ENCODE measurements around the gene OR51G2. TPM values are rescaled to one million over a fixed set of nuclear protein-coding genes. Genes with fewer than 3 reads are reported as not detected.

Gene OR51G2
- polyA plus RNA-seq, 1 donor (not counting 4 experiments of a cell fraction or from before 2014, with no cell fraction given) = not detected

GRCh38 chr11:4882543-4882942 lies 36.6 kb downstream of the OR51G2 start:
- Histone ChIP-seq H3K9ac (ENCODE audit: control insufficient read depth, extremely low read depth, insufficient read depth, low read length) (no peak overlapping the region), H3K4me1 (ENCODE audit: control insufficient read depth, extremely low read depth, insufficient read depth, low read length) (no peaks in the 10 kb centered on the region), H2AFZ (ENCODE audit: control insufficient read depth, low read length) (no peak overlapping the region), H3K4me2 (ENCODE audit: control insufficient read depth, extremely low read depth, insufficient read depth, low read depth, low read length) (no peak overlapping the region), H3K27ac (ENCODE audit: control insufficient read depth, insufficient read depth, low read length) (no peak overlapping the region), H4K20me1 (ENCODE audit: control insufficient read depth, extremely low read depth, insufficient read depth, low read length) (no peaks in the 10 kb centered on the region), H3K79me2 (ENCODE audit: control insufficient read depth, insufficient read depth, low read length) (no peaks in the 10 kb centered on the region), H3K4me3 (ENCODE audit: control insufficient read depth in 2 of 3, extremely low read depth in 1 of 3, insufficient read depth in 2 of 3, low read depth in 1 of 3, low read length in 3 of 3) (no peak overlapping the region), H3K27me3 (ENCODE audit: control insufficient read depth, extremely low read depth, insufficient read depth, low read length) (no peaks in the 10 kb centered on the region), H3K9me3 (ENCODE audit: control insufficient read depth, low read depth, low read length) (no peaks in the 10 kb centered on the region), H3K9me1 (ENCODE audit: control insufficient read depth, extremely low read depth, insufficient read depth, low read length) (no peaks in the 10 kb centered on the region), H3K36me3 (ENCODE audit: control insufficient read depth in 2 of 2, extremely low read depth in 1 of 2, insufficient read depth in 2 of 2, low read length in 2 of 2) (no peaks in the 10 kb centered on the region)
- no peak for DNase-seq (ENCODE audit: low read depth, low spot score)
- no peak for TF ChIP-seq CTCF (optimal IDR thresholded peaks at IDR 0.05 in 1 of 3, IDR thresholded peaks at IDR 0.05 in 1 of 3, conservative IDR thresholded peaks at IDR 0.05 in 1 of 3; ENCODE audit: extremely low read depth in 1 of 3, insufficient read depth in 2 of 3, low read length in 3 of 3)
- TF ChIP-seq EZH2 (IDR thresholded peaks at IDR 0.05; ENCODE audit: low read length) = no peak
- dilution Hi-C loops (cut with MboI; ENCODE audit: extremely low pct_ligation_motif_present, low sequenced_read_pairs) = no loop called here
- no peak for FAIRE-seq

- FAIRE-seq = no peak
- TF ChIP-seq EZH2 (IDR thresholded peaks at IDR 0.05; ENCODE audit: low read length) = no peak
- TF ChIP-seq CTCF (optimal IDR thresholded peaks at IDR 0.05 in 1 of 3, IDR thresholded peaks at IDR 0.05 in 1 of 3, conservative IDR thresholded peaks at IDR 0.05 in 1 of 3; ENCODE audit: extremely low read depth in 1 of 3, insufficient read depth in 2 of 3, low read length in 3 of 3) = no peak
Observed at GRCh38 chr11:4881860-4882500, 37.2 kb downstream of the OR51G2 start, which contains the start of gene OR51T1. OR51T1 (plus strand) TSS chr11:4881900; CDS start chr11:4881900, 0 bp downstream.

More at GRCh38 chr11:4881860-4882500, 37.2 kb downstream of the OR51G2 start, which contains the start of gene OR51T1:
- H3K9me3 ChIP-seq (ENCODE audit: control insufficient read depth, low read depth, low read length) = no peaks in the 10 kb centered on the region
- no peak within 1 kb of the TSS for H3K4me3 ChIP-seq (ENCODE audit: control insufficient read depth in 2 of 3, extremely low read depth in 1 of 3, insufficient read depth in 2 of 3, low read depth in 1 of 3, low read length in 3 of 3)
- no peak within 1 kb of the TSS for H3K27ac ChIP-seq (ENCODE audit: control insufficient read depth, insufficient read depth, low read length)
- dilution Hi-C loops (cut with MboI; ENCODE audit: extremely low pct_ligation_motif_present, low sequenced_read_pairs) = no loop called here
- H3K4me2 ChIP-seq (ENCODE audit: control insufficient read depth, extremely low read depth, insufficient read depth, low read depth, low read length) = no peak within 1 kb of the TSS
- H2AFZ ChIP-seq (ENCODE audit: control insufficient read depth, low read length) = no peak within 1 kb of the TSS
- no peaks in the 10 kb centered on the region for H3K79me2 ChIP-seq (ENCODE audit: control insufficient read depth, insufficient read depth, low read length)
- H3K4me1 ChIP-seq (ENCODE audit: control insufficient read depth, extremely low read depth, insufficient read depth, low read length) = no peaks in the 10 kb centered on the region
- H4K20me1 ChIP-seq (ENCODE audit: control insufficient read depth, extremely low read depth, insufficient read depth, low read length) = no peaks in the 10 kb centered on the region
- H3K36me3 ChIP-seq (ENCODE audit: control insufficient read depth in 2 of 2, extremely low read depth in 1 of 2, insufficient read depth in 2 of 2, low read length in 2 of 2) = no peaks in the 10 kb centered on the region
- DNase-seq (ENCODE audit: low read depth, low spot score) = no peak
- no peaks in the 10 kb centered on the region for H3K9me1 ChIP-seq (ENCODE audit: control insufficient read depth, extremely low read depth, insufficient read depth, low read length)
- H3K27me3 ChIP-seq (ENCODE audit: control insufficient read depth, extremely low read depth, insufficient read depth, low read length) = no peaks in the 10 kb centered on the region
- H3K9ac ChIP-seq (ENCODE audit: control insufficient read depth, extremely low read depth, insufficient read depth, low read length) = no peak within 1 kb of the TSS
